Smooth muscle cell (in vitro differentiated cells): Measurements from ENCODE around the gene TBX1. TPM values are rescaled to one million over a fixed set of nuclear protein-coding genes. Genes with fewer than 3 reads are reported as not detected.

Source experiments
- DNase-seq: peaks from one replicate; lab custom pipeline; 2025; ENCODE audit not compliant: unreplicated experiment; lab: John Stamatoyannopoulos, UW
- H2AFZ ChIP-seq: fragments of 200-600 bp; sonication (generic); 2 replicates; pipeline ENCODE4 v1.6.0; 2016; ENCODE audit warnings: antibody characterized with exemption, low read depth, mild to moderate bottlenecking
- H3F3A ChIP-seq: fragments of 200-600 bp; sonication (generic); 2 replicates; pipeline ENCODE4 v1.6.0; 2017; ENCODE audit warnings: antibody characterized with exemption, low read depth
- H3K27ac ChIP-seq: fragments of 200-600 bp; sonication (generic); 2 replicates; pipeline ENCODE4 v1.5.1; 2016; ENCODE audit warnings: low read depth, mild to moderate bottlenecking
- H3K27me3 ChIP-seq: fragments of 200-600 bp; sonication (generic); 2 replicates; pipeline ENCODE4 v1.6.1; 2016; ENCODE audit warnings: low read depth, mild to moderate bottlenecking
- H3K36me3 ChIP-seq: fragments of 200-600 bp; sonication (generic); 2 replicates; pipeline ENCODE4 v1.5.1; 2016; ENCODE audit warnings: low read depth
- H3K4me1 ChIP-seq: fragments of 200-600 bp; sonication (generic); 2 replicates; pipeline ENCODE4 v1.5.1; 2016; ENCODE audit warnings: low read depth
- H3K4me2 ChIP-seq: fragments of 200-600 bp; sonication (generic); 2 replicates; pipeline ENCODE4 v1.6.0; 2016; ENCODE audit warnings: mild to moderate bottlenecking
- H3K4me3 ChIP-seq: fragments of 200-600 bp; sonication (generic); 2 replicates; pipeline ENCODE4 v1.5.1; 2016; ENCODE audit warnings: mild to moderate bottlenecking
- H3K79me2 ChIP-seq: fragments of 200-600 bp; sonication (generic); 2 replicates; pipeline ENCODE4 v1.6.0; 2016; ENCODE audit warnings: low read depth, mild to moderate bottlenecking
- H3K9ac ChIP-seq: fragments of 200-600 bp; sonication (generic); 2 replicates; pipeline ENCODE4 v1.6.0; 2016; ENCODE audit warnings: low read depth
- H3K9me3 ChIP-seq: fragments of 200-600 bp; sonication (generic); replicated peaks from 2 replicates; pipeline ENCODE4 v1.5.1; 2016; ENCODE audit warnings: low read depth
- H4K20me1 ChIP-seq: fragments of 200-600 bp; sonication (generic); 2 replicates; pipeline ENCODE4 v1.6.0; 2016; ENCODE audit warnings: low read depth
- WGBS: methylation state at CpG from one replicate; pipeline ENCODE4 v1.1.7; 2016; ENCODE audit warnings: low lambda C conversion rate; 5-methylcytosine and 5-hydroxymethylcytosine counted together
- polyA plus RNA-seq: library from polyadenylated mRNA; unstranded; fragments of >200 nt; fragmentation: Nextera tagmentation; extraction: Ambion mirVana; gene quantifications from 2 replicates; pipeline ENCODE4 v1.2.1, GENCODE V29; 2016
- total RNA-seq: library from RNA; depleted of rRNA; stranded (reverse); fragments of >200 nt; gene quantifications from 2 replicates; pipeline ENCODE4 v1.2.3, GENCODE V29; 2014
- TF ChIP-seq, protein P1 (sequence below): fragments of 200-600 bp; sonication (generic); IDR thresholded peaks from 2 replicates; pipeline ENCODE4 v1.5.1; 2017; ENCODE audit warnings: borderline replicate concordance, mild to moderate bottlenecking, antibody characterized with exemption; ENCODE audit not compliant: insufficient read depth, poor library complexity, severe bottlenecking

Gene TBX1
- total and polyA plus RNA-seq, 2 experiments from 2014 or later: not detected

DNA sequence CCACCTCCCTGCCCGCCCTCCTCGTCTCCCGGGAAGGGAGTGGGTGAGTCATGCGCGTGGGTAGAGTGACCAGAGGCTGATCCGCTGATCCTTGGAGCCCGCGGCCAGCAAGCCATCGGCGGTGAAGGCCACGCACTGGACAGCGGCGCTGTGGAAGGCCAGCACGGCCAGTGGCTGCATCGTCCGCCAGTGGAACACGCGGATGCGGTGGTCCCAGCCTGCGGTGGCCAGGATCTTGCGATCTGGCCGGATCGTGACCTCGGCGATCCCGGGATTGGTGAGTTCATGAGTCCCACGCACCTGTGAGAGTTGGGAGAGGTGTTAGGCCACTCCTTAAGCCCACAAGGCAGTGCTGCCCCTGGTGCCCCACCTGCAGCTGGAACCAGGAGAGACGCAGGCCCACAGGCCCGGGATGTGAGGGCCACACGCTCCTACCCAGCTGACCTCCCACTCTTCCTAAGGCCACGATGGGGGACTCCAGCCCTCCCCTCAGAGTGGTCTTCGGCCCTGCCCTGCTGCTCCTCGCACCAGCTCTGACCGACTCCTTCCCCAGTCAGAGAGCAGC is 28.2 kb downstream of the TBX1 start:
- TF ChIP-seq, protein P1, sequence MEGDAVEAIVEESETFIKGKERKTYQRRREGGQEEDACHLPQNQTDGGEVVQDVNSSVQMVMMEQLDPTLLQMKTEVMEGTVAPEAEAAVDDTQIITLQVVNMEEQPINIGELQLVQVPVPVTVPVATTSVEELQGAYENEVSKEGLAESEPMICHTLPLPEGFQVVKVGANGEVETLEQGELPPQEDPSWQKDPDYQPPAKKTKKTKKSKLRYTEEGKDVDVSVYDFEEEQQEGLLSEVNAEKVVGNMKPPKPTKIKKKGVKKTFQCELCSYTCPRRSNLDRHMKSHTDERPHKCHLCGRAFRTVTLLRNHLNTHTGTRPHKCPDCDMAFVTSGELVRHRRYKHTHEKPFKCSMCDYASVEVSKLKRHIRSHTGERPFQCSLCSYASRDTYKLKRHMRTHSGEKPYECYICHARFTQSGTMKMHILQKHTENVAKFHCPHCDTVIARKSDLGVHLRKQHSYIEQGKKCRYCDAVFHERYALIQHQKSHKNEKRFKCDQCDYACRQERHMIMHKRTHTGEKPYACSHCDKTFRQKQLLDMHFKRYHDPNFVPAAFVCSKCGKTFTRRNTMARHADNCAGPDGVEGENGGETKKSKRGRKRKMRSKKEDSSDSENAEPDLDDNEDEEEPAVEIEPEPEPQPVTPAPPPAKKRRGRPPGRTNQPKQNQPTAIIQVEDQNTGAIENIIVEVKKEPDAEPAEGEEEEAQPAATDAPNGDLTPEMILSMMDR: no peak

DNA sequence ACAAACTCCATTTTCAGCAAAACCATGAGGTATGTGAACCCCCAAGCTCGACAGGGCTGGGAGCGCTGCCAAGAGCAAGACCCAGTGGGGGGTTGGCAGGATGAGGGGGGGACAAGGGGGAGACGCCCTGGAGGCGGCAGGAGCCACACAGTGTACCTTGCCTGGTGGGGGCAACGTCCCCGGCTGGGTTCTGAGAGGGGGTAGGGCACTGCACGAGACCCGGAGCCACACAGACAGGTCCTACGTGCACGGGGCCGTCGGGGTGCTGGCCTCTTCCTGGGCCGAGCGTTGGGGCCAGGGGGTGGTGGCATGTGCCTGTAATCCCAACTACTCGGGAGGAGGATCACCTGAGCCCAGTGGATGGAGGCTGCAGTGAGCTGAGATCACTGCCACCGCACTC is 28.8 kb downstream of the TBX1 start:
- H2AFZ ChIP-seq: no peak overlapping the region
- WGBS: 92% methylated on average over 7 of the region's 16 CpGs
- H3K4me3 ChIP-seq: no peak overlapping the region
- TF ChIP-seq, protein P1: no peak
- H3F3A ChIP-seq: no peaks in the 10 kb centered on the region
- H3K36me3 ChIP-seq: no peaks in the 10 kb centered on the region
- no peak overlapping the region for H3K9ac ChIP-seq
- no peaks in the 10 kb centered on the region for H3K79me2 ChIP-seq
- H3K9me3 ChIP-seq: no peaks in the 10 kb centered on the region
- no peaks in the 10 kb centered on the region for H4K20me1 ChIP-seq
- H3K27me3 ChIP-seq: no peaks in the 10 kb centered on the region
- DNase-seq: no peak
- H3K27ac ChIP-seq: no peak overlapping the region
- H3K4me2 ChIP-seq: no peak overlapping the region
- no peaks in the 10 kb centered on the region for H3K4me1 ChIP-seq

More for the DNA sequence above, 28.2 kb downstream of the TBX1 start:
- H3K27me3 ChIP-seq: no peaks in the 10 kb centered on the region
- no peak overlapping the region for H3K27ac ChIP-seq
- no peak overlapping the region for H3K4me3 ChIP-seq
- 98% methylated on average over 34 of the region's 34 CpGs for WGBS
- H3K36me3 ChIP-seq: no peaks in the 10 kb centered on the region
- H3K4me1 ChIP-seq: no peaks in the 10 kb centered on the region
- DNase-seq: no peak
- no peaks in the 10 kb centered on the region for H4K20me1 ChIP-seq
- no peaks in the 10 kb centered on the region for H3K9me3 ChIP-seq
- H3K4me2 ChIP-seq: no peak overlapping the region
- no peak overlapping the region for H3K9ac ChIP-seq
- no peak overlapping the region for H2AFZ ChIP-seq
- no peaks in the 10 kb centered on the region for H3K79me2 ChIP-seq
- no peaks in the 10 kb centered on the region for H3F3A ChIP-seq

DNA sequence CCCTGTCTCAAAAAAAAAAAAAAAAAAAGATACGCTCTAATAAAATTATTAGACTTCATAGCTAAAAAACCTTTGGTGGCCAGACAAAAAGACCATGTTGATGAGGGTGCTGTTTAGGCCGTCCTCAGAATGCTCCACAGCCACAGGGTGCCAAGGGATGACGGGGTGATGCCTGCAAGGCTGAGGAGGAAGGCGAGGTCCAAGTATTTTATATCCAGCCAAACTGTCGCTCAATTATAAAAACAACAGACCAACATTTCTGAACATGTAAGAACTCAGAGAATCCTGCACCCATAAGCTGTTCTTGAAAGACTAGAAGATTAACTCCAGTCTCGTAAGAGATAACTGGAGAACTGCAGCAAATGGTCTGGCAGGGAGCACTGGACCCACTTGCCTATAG is 29.2 kb downstream of the TBX1 start:
- 96% methylated on average over 6 of the region's 6 CpGs for WGBS
- Histone ChIP-seq H3K36me3 (no peaks in the 10 kb centered on the region), H3K27me3 (no peaks in the 10 kb centered on the region), H4K20me1 (no peaks in the 10 kb centered on the region), H3K4me3 (no peak overlapping the region), H3K27ac (no peak overlapping the region), H3K4me2 (no peak overlapping the region), H3K79me2 (no peaks in the 10 kb centered on the region), H3K9ac (no peak overlapping the region), H3K9me3 (no peaks in the 10 kb centered on the region), H2AFZ (no peak overlapping the region), H3F3A (no peaks in the 10 kb centered on the region), H3K4me1 (no peaks in the 10 kb centered on the region)
- TF ChIP-seq, protein P1: no peak
- DNase-seq: no peak

DNA sequence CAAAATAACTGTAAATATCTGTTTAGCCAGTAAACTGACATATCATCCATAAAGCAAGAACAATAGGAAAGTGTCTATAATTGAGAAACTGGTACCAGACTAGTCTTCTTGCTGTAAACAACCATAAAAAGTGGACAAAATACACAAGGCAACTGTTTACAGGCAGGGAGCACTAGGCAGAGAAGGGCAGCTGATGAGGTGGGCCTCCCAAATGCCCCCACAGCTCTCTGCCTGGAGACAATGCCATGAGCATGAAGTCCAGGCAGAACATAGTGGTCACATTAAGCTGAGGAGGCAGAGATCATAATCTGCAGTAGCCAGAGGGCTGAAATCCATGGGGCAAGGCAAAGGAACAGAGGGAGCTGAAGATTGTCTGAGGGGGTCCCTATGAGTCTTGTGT is 30.7 kb downstream of the TBX1 start:
- Histone ChIP-seq H3K9ac (no peak overlapping the region), H4K20me1 (no peaks in the 10 kb centered on the region), H3K4me3 (no peak overlapping the region), H3K79me2 (no peaks in the 10 kb centered on the region), H3K27me3 (no peaks in the 10 kb centered on the region), H3F3A (no peaks in the 10 kb centered on the region), H3K4me2 (no peak overlapping the region), H3K27ac (no peak overlapping the region), H2AFZ (no peak overlapping the region), H3K4me1 (no peaks in the 10 kb centered on the region), H3K36me3 (no peaks in the 10 kb centered on the region), H3K9me3 (no peaks in the 10 kb centered on the region)
- no peak for DNase-seq
- TF ChIP-seq, protein P1: no peak
